ENCODE data around the gene TSHZ3. TPM values are rescaled to one million over a fixed set of nuclear protein-coding genes. Genes with fewer than 3 reads are reported as not detected.

TSHZ3 gene
- total RNA-seq, 4 donors from 2014 or later, result 1.6 to 4.0 (median 3.5) TPM

GRCh38 chr19:31316201-31316951 is 32.9 kb downstream of the TSHZ3 start:
- no peak for TF ChIP-seq POLR2A (IDR thresholded peaks at IDR 0.05)
- TF ChIP-seq CTCF (IDR thresholded peaks at IDR 0.05), result no peak
- intact Hi-C loops (cut with DNase I; ENCODE audit: low total_unique reads), result no loop called here
- no peak overlapping the region for H3K4me3 ChIP-seq (ENCODE audit: low read depth, poor library complexity, severe bottlenecking)
- DNase-seq (ENCODE audit: low spot score in 2 of 2), result peak in 1 of 2 donors; percentile 51
- 53 to 58% methylated on average over 12 of the region's 12 CpGs for WGBS, 2 donors

- intact Hi-C loops (cut with DNase I; ENCODE audit: low total_unique reads), result no loop called here
- 36 to 42% methylated on average over 5 of the region's 5 CpGs for WGBS, 2 donors
- DNase-seq (ENCODE audit: low spot score in 2 of 2), result no peak
- TF ChIP-seq CTCF (IDR thresholded peaks at IDR 0.05), result no peak
- no peak for TF ChIP-seq POLR2A (IDR thresholded peaks at IDR 0.05)
- H3K4me3 ChIP-seq (ENCODE audit: low read depth, poor library complexity, severe bottlenecking), result no peak overlapping the region
These were observed 33.6 kb downstream of the TSHZ3 start for GRCh38 chr19:31315652-31316051.

GRCh38 chr19:31314849-31315629 is 34.2 kb downstream of the TSHZ3 start:
- WGBS, 2 donors, result 69 to 71% methylated on average over 14 of the region's 14 CpGs
- H3K4me3 ChIP-seq (ENCODE audit: low read depth, poor library complexity, severe bottlenecking), result no peak overlapping the region
- no peak for DNase-seq (ENCODE audit: low spot score in 2 of 2)
- no peak for TF ChIP-seq POLR2A (IDR thresholded peaks at IDR 0.05)
- TF ChIP-seq CTCF (IDR thresholded peaks at IDR 0.05), result no peak
- intact Hi-C loops (cut with DNase I; ENCODE audit: low total_unique reads), result no loop called here

- TF ChIP-seq CTCF (IDR thresholded peaks at IDR 0.05) (no peak), POLR2A (IDR thresholded peaks at IDR 0.05) (no peak)
- intact Hi-C loops (cut with DNase I; ENCODE audit: low total_unique reads), result no loop called here
- WGBS, 2 donors, result 87 to 96% methylated on average over 7 to 10 of the region's 10 CpGs
- no peak for DNase-seq (ENCODE audit: low spot score in 2 of 2)
- H3K4me3 ChIP-seq (ENCODE audit: low read depth, poor library complexity, severe bottlenecking), result no peak overlapping the region
These were observed 35.1 kb downstream of the TSHZ3 start for GRCh38 chr19:31314156-31314555.

- 87 to 88% methylated on average over 17 to 20 of the region's 20 CpGs for WGBS, 2 donors
- no peak overlapping the region for H3K4me3 ChIP-seq (ENCODE audit: low read depth, poor library complexity, severe bottlenecking)
- intact Hi-C loops (cut with DNase I; ENCODE audit: low total_unique reads), result no loop called here
- DNase-seq (ENCODE audit: low spot score in 2 of 2), result no peak
- TF ChIP-seq POLR2A (IDR thresholded peaks at IDR 0.05) (no peak), CTCF (IDR thresholded peaks at IDR 0.05) (no peak)
These were observed 35.8 kb downstream of the TSHZ3 start for GRCh38 chr19:31313291-31314030.

Measured in lower leg skin (tissue), 4 donors.